GM10248 (cell line): Measurements from ENCODE around the gene FOXD2.
A peak's percentile ranks its signal among the peaks of the same experiment; 100 is the strongest.

Source experiments
- CTCF ChIA-PET: fragments of 300-600 bp; sonication (Branson Sonifier 250); formaldehyde crosslinking; extraction: SDS; loops from one replicate; lab custom pipeline; 2021; ENCODE audit warnings: antibody characterized with exemption; lab: Yijun Ruan, JAX
- POLR2A ChIA-PET: fragments of 350-650 bp; sonication (Branson Sonifier 250); formaldehyde crosslinking; extraction: SDS; loops from one replicate; lab custom pipeline; 2020; ENCODE audit warnings: antibody characterized with exemption; lab: Yijun Ruan, JAX
- DNase-seq: peaks from one replicate; pipeline ENCODE4 v3.0.0; 2012; ENCODE audit errors: extremely low spot score
- TF ChIP-seq, protein P1 (sequence below): IDR thresholded peaks from 2 replicates; pipeline ENCODE4 v1.5.1; 2012; ENCODE audit warnings: mild to moderate bottlenecking, low read depth; ENCODE audit errors: extremely low read depth, missing control alignments, control extremely low read depth

FOXD2 gene

DNA sequence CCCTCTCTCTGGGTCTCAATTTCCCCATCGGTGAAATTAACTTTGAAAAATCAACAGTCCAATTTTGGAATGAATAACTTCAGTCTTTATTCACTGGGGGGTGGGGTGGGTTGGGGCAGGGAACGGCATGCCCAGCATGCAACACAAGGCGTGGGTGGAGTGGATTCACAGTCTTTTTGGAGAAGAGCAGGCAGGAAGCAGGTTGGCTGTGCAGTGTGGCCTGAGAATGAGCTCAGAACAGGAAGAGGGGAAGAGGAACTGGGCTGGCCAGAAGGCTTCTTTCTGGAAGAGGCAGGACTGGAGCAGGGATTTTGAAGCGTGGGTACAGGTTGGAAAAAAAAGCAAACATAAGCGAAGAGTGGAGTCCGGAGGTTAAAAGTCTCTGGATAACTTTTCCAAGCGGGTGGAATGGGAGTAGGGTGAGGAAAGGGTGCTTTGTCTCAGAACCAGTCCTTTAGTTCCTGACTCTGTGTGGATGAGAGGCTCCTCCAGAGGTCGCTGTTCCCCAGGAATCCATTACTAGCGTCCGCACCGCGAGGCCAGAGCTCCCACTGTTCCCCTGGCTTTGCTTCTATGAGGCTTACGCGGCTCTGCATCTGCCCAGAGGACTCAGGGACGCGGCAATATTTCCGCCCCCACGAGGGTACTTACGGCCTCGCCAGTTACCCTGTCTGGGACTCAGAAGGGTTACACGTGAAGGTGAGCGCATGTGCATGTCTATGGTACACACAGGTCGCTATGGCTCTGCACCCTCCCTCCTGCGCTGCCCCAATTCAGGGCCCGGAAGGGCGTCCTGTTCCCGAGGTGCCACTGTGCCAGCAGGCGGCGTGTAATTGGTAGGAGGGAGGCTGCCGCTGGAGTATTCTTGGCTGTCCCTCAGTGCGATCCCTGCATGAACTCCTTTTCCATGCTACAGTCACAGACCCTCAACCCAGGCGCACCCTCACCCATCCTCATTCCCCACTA, 5.5 kb upstream of the FOXD2 start:
- DNase-seq = peak; percentile 66
- POLR2A ChIA-PET = no interaction called here
- CTCF ChIA-PET = interaction anchor here (0.9 to 8.6 kb wide), 27 partner anchors 9 to 289 kb away, joined by 3 to 226 read pairs (median 4); partner anchors contain the start of gene PDZK1IP1
- TF ChIP-seq, protein P1, sequence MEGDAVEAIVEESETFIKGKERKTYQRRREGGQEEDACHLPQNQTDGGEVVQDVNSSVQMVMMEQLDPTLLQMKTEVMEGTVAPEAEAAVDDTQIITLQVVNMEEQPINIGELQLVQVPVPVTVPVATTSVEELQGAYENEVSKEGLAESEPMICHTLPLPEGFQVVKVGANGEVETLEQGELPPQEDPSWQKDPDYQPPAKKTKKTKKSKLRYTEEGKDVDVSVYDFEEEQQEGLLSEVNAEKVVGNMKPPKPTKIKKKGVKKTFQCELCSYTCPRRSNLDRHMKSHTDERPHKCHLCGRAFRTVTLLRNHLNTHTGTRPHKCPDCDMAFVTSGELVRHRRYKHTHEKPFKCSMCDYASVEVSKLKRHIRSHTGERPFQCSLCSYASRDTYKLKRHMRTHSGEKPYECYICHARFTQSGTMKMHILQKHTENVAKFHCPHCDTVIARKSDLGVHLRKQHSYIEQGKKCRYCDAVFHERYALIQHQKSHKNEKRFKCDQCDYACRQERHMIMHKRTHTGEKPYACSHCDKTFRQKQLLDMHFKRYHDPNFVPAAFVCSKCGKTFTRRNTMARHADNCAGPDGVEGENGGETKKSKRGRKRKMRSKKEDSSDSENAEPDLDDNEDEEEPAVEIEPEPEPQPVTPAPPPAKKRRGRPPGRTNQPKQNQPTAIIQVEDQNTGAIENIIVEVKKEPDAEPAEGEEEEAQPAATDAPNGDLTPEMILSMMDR = peak; percentile 65

DNA sequence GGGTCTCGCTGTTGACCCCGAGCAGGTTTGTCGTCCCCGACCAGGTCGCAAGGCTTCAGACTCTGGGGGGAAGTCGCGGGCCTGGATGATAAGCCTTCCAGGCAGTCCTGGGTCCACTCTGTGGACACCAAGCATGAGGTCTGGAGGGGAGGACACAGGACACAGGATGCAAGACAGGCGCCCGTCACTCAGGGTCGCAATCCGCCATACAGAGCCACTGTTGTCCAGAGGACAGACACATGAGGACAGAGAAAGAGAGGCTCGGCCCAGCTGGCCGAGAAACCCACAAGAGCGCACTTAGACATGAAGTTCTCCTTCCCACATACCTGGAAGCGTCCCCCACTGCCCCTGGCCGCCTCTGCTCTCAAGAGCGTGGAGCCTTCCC, 4.8 kb upstream of the FOXD2 start:
- TF ChIP-seq, protein P1 = no peak
- CTCF ChIA-PET = interaction anchor here (0.9 to 8.6 kb wide), 21 partner anchors 9 to 322 kb away, joined by 3 to 226 read pairs (median 5); partner anchors contain the start of gene PDZK1IP1
- POLR2A ChIA-PET = no interaction called here
- no peak for DNase-seq

DNA sequence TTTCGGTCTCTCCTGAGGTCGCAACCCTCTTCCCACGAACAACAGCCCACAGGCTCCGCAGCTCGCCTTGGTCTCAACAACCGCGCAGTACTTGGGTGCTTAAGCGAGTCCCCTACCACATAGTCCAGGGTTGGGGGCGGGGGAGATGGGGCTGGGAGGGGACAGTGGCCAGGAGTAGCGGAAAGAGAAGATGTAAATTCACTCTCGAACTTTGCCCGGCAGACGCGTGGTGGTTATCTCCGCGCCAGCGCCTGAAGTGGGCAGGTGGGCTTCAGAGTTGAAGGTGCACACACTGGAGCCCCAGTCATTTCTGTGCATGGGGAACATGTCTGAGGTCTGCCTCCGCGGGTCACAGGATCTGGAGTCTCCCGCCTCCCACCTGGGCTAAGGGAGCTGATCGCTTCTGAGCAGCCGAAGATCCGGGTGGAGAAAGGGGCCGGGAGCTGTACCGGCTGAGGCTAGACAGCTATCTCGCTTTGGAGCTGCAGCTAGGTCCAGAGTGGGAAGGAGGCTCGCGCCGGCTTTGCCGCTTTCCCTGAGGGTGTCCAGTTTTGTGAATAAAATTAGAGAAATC, 4.3 kb upstream of the FOXD2 start:
- DNase-seq = no peak
- TF ChIP-seq, protein P1 = no peak
- CTCF ChIA-PET = interaction anchor here (0.7 to 8.6 kb wide), 14 partner anchors 9 to 322 kb away, joined by 3 to 226 read pairs (median 4); no protein-coding TSS in a partner anchor
- POLR2A ChIA-PET = no interaction called here

DNA sequence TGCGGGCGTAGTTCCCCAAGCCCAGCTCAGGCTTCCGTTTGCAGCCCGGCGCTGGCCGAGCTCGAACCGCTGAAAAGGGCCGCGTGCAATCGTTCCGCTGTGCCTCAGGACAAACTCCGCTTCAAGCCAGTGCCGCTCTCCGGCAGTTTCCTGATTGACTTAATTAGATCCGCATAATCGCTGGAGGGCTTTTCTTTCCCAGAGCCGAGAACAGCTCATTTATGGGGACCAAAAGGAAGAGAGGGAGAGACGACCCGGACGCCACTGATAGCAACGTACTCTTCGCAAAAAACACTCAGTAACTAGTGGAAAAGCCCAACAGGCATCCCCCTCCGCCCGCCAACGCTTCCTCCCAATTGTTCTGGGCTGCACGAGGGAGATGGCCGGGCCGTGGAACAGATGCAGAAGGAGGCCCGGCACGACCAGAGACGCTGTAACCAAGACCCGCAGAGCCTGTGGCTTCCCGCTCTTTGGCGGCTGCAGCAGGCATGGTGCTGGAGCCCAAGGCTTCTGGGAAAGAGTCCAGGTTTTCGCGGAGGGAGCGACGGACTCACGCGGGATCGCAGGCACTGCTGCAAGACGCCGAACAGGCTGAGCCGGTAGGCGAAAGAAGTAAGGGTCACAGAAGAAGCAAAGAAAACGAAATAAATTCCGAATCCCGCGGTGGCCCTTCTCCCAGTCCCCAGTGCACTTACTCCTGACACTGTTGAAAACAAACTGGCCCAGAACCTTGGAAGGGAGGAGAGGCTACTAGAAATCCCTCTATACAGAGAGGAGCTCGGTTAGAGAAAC, 3.6 kb upstream of the FOXD2 start:
- TF ChIP-seq, protein P1 = no peak
- POLR2A ChIA-PET = no interaction called here
- CTCF ChIA-PET = interaction anchor here (0.7 to 8.6 kb wide), 16 partner anchors 9 to 326 kb away, joined by 3 to 226 read pairs (median 6); no protein-coding TSS in a partner anchor
- DNase-seq = no peak

DNA sequence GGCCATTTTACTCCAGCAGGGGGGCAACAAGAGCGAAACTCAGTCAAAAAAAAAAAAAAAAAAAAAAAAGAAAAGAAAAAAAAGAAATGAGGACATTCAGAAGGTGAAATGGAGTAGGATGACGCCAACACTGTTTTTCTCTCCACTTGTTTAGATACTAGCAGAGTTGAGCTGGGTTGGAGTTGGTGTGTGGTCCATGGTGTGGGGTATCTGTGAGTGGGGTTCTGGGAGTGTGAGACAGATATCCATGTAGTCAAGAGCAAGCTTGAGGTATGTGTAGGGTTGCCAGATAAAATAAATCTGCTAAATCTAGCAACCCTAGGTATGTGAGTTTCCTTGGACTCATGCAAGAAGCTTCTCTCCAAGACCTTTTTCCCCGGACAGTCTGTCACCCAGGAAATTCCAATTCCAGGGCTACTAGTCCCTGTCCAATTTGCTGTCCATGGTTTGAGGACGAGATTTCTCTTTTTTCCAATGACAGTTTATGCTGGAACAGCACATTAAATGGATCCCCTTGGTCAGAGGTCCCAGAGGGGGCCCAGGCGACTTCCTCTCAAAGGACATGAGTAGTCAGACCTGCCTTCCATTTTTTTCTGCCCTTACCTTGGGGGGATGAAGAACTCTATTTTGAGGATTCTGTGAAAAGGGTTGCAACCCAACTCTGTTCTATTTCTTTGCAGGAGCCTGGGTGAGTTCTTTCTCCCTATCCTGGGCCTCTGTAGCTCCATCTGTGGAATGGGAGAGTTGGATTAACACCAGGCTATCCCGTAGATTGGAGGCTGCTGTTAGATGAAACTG, 2.1 kb upstream of the FOXD2 start:
- no peak for DNase-seq
- ChIA-PET POLR2A (no interaction called here), CTCF (interaction anchor here (0.6 to 8.6 kb wide), 39 partner anchors 8 to 350 kb away, joined by 3 to 226 read pairs (median 4); no protein-coding TSS in a partner anchor)
- TF ChIP-seq, protein P1 = no peak
